A673 (cell line): ENCODE data around the gene NEK1. TPM values are rescaled to one million over a fixed set of nuclear protein-coding genes. Genes with fewer than 3 reads are reported as not detected.
A peak's percentile ranks its signal among the peaks of the same experiment; 100 is the strongest.

Experiments used
- BruUV-seq: library from RNA; stranded (reverse); fragments of 400-500 nt; replicated peaks from 2 replicates; lab custom pipeline; 2021; lab: Mats Ljungman, UMichigan
- CTCF ChIA-PET: fragments of 300-600 bp; sonication (Branson Sonifier 250); formaldehyde crosslinking; loops from one replicate; lab custom pipeline; 2022; ENCODE audit warnings: antibody characterized with exemption; lab: Charles Lee
- POLR2A ChIA-PET: fragments of 300-600 bp; sonication (Branson Sonifier 250); formaldehyde crosslinking; loops from one replicate; lab custom pipeline; 2022; ENCODE audit warnings: antibody characterized with exemption; ENCODE audit not compliant: low non-redundant PET; lab: Charles Lee
- DNase-seq: peaks from one replicate; pipeline ENCODE4 v3.0.0-alpha.2; 2015; ENCODE audit warnings: low spot score
- H3K27ac ChIP-seq: fragments of 200-600 bp; sonication (generic); 2 replicates; pipeline ENCODE4 v1.5.1; 2016; ENCODE audit warnings: mixed run types, low read depth, mild to moderate bottlenecking, mixed read lengths, antibody characterized with exemption, low read length; ENCODE audit not compliant: poor library complexity, severe bottlenecking
- H3K27me3 ChIP-seq: fragments of 200-600 bp; sonication (generic); replicated peaks from 2 replicates; pipeline ENCODE4 v1.6.1; 2017; ENCODE audit warnings: mixed run types, low read depth, mild to moderate bottlenecking, mixed read lengths, antibody characterized with exemption, low read length; ENCODE audit not compliant: insufficient read depth, poor library complexity
- H3K36me3 ChIP-seq: fragments of 200-600 bp; sonication (generic); 2 replicates; pipeline ENCODE4 v1.6.1; 2016; ENCODE audit warnings: mixed run types, mild to moderate bottlenecking, mixed read lengths, antibody characterized with exemption, low read length; ENCODE audit not compliant: insufficient read depth, poor library complexity, severe bottlenecking
- H3K4me1 ChIP-seq: fragments of 200-600 bp; sonication (generic); 2 replicates; pipeline ENCODE4 v1.6.1; 2017; ENCODE audit warnings: mixed run types, mild to moderate bottlenecking, mixed read lengths, antibody characterized with exemption, low read length; ENCODE audit not compliant: insufficient read depth, poor library complexity, severe bottlenecking
- H3K4me3 ChIP-seq: fragments of 200-600 bp; sonication (generic); 2 replicates; pipeline ENCODE4 v1.5.1; 2016; ENCODE audit warnings: low read depth, mixed run types, mild to moderate bottlenecking, mixed read lengths, low read length; ENCODE audit not compliant: poor library complexity, severe bottlenecking
- H3K9me3 ChIP-seq: fragments of 200-600 bp; sonication (generic); 2 replicates; pipeline ENCODE4 v1.6.1; 2016; ENCODE audit warnings: mixed run types, low read depth, mild to moderate bottlenecking, mixed read lengths, antibody characterized with exemption, low read length; ENCODE audit not compliant: poor library complexity, severe bottlenecking
- EZH2 ChIP-seq: fragments of 200-600 bp; sonication (generic); IDR thresholded peaks from 2 replicates; pipeline ENCODE4 v1.6.1; 2017; ENCODE audit warnings: borderline replicate concordance, low read depth, mild to moderate bottlenecking, mixed read lengths, antibody characterized with exemption, low read length; ENCODE audit not compliant: poor library complexity, severe bottlenecking
- intact Hi-C: fragments of 100-400 bp; cut with micrococcal nuclease; formaldehyde crosslinking; loops from one replicate; pipeline ENCODE4 v1.10.0; 2022; ENCODE audit not compliant: unreplicated experiment
- total RNA-seq: library from RNA; stranded (reverse); gene quantifications from 2 replicates; pipeline ENCODE4 v1.2.3, GENCODE V29; 2021
- TF ChIP-seq, protein P1 (sequence below): fragments of 300-800, 200-600 bp; sonication (generic); conservative IDR thresholded peaks from 2 replicates; pipeline ENCODE4 v1.5.1; 2017; ENCODE audit warnings: low read depth, mild to moderate bottlenecking, antibody characterized with exemption, low read length, moderate library complexity, mixed read lengths

Gene NEK1
- total RNA-seq, 1 experiment from 2014 or later, result 12.9 TPM

DNA sequence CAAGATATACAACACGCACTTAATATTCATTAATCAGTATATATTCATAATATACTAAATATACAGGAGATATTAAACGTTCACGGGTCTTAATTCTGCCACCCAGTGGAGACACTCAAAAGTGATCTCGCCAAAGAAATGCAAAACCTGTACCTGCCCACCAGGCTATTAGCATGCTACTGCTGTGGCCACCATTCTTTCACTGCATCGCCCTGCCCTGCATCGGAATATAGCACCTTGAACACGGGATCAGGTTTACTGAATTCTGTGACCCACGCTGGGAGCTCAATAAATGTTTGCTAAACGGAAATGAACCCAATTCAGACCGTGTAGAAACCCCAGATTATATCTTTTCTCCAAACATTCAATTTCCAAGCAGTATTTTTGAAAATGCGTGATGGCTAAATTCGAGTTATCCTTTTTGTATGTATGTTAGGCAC, 7.2 kb upstream of the NEK1 start:
- Histone ChIP-seq H3K27me3 (no peaks in the 10 kb centered on the region), H3K36me3 (no peaks in the 10 kb centered on the region), H3K9me3 (no peaks in the 10 kb centered on the region), H3K4me3 (peak overlapping the region; percentile 88), H3K27ac (peak overlapping the region; percentile 95), H3K4me1 (peaks cover 9% of the 10 kb centered on the region)
- DNase-seq, result peak; percentile 56
- ChIA-PET CTCF (no interaction called here), POLR2A (no interaction called here)
- no TSS peak for BruUV-seq
- TF ChIP-seq EZH2, result no peak
- TF ChIP-seq, protein P1, sequence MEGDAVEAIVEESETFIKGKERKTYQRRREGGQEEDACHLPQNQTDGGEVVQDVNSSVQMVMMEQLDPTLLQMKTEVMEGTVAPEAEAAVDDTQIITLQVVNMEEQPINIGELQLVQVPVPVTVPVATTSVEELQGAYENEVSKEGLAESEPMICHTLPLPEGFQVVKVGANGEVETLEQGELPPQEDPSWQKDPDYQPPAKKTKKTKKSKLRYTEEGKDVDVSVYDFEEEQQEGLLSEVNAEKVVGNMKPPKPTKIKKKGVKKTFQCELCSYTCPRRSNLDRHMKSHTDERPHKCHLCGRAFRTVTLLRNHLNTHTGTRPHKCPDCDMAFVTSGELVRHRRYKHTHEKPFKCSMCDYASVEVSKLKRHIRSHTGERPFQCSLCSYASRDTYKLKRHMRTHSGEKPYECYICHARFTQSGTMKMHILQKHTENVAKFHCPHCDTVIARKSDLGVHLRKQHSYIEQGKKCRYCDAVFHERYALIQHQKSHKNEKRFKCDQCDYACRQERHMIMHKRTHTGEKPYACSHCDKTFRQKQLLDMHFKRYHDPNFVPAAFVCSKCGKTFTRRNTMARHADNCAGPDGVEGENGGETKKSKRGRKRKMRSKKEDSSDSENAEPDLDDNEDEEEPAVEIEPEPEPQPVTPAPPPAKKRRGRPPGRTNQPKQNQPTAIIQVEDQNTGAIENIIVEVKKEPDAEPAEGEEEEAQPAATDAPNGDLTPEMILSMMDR, result peak; percentile 63
- intact Hi-C loops, result loop anchor here (10.0 kb wide), 3 partner anchors 135 to 465 kb away; partner anchors contain the start of genes AADAT and HPF1

DNA sequence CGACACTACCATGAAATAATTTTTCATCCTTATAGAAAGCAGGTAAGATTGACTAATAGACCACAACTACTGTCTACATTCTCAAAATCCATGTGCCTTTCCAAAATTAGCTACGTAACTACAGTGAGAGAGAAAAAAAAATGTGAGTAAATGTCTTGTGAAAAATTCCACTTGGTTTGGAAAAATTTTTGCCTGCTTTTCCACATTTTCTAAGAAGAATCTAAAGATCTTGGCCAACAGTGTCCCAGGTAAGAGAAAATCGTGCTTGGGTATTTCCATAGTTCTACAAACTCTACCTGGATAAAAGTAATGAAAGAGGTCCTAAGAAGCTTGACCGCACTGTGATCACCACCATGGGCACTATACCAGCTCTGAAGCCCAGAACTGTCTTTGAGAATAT, 6.6 kb upstream of the NEK1 start:
- H3K9me3 ChIP-seq, result no peaks in the 10 kb centered on the region
- intact Hi-C loops, result loop anchor here (10.0 kb wide), 3 partner anchors 136 to 466 kb away; partner anchors contain the start of genes AADAT and HPF1
- TF ChIP-seq EZH2, result no peak
- TF ChIP-seq, protein P1, result no peak
- no peak overlapping the region for H3K27ac ChIP-seq
- POLR2A ChIA-PET, result no interaction called here
- no peaks in the 10 kb centered on the region for H3K36me3 ChIP-seq
- no peaks in the 10 kb centered on the region for H3K27me3 ChIP-seq
- H3K4me3 ChIP-seq, result no peak overlapping the region
- H3K4me1 ChIP-seq, result peaks cover 9% of the 10 kb centered on the region
- CTCF ChIA-PET, result no interaction called here
- DNase-seq, result no peak
- BruUV-seq, result no TSS peak

DNA sequence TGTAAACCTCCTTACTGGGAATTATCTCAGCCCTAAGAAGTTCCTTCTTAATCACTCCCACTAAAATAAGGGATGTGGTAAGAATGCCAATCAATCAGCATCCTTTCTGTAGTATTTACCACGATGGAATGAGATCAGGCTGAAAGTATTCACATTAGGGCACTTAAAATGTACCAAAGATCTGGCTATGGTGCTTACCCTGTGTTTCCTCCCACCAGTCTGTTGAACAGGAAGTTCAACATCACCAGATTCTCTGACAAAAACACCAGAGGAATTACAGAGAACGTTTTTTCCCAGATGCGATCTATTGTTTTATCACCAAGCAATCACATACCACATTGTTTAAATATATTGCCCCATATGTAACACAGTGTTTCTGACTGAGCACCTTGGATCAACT, 5.9 kb upstream of the NEK1 start:
- intact Hi-C loops, result loop anchor here (10.0 kb wide), 3 partner anchors 137 to 467 kb away; partner anchors contain the start of genes AADAT and HPF1
- DNase-seq, result no peak
- H3K36me3 ChIP-seq, result no peaks in the 10 kb centered on the region
- no peaks in the 10 kb centered on the region for H3K27me3 ChIP-seq
- H3K4me1 ChIP-seq, result peaks cover 9% of the 10 kb centered on the region
- CTCF ChIA-PET, result no interaction called here
- no peak overlapping the region for H3K4me3 ChIP-seq
- no peak overlapping the region for H3K27ac ChIP-seq
- H3K9me3 ChIP-seq, result no peaks in the 10 kb centered on the region
- no TSS peak for BruUV-seq
- POLR2A ChIA-PET, result no interaction called here
- TF ChIP-seq, protein P1, result no peak
- TF ChIP-seq EZH2, result no peak
